Hepatocyte (in vitro differentiated cells): ENCODE measurements around the gene ZBED4.

ENCODE experiments used
- EZH2phosphoT487 ChIP-seq: fragments of 200-600 bp; sonication (generic); IDR thresholded peaks from one replicate; pipeline ENCODE4 v1.6.1; 2018; ENCODE audit warnings: antibody characterized with exemption, mild to moderate bottlenecking, low read depth, moderate library complexity; ENCODE audit not compliant: unreplicated experiment, severe bottlenecking
- TF ChIP-seq, protein P1 (sequence below): fragments of 200-600 bp; sonication (generic); IDR thresholded peaks from 2 replicates; pipeline ENCODE4 v1.5.1; 2016; ENCODE audit warnings: antibody characterized with exemption, mild to moderate bottlenecking; ENCODE audit not compliant: poor library complexity

DNA sequence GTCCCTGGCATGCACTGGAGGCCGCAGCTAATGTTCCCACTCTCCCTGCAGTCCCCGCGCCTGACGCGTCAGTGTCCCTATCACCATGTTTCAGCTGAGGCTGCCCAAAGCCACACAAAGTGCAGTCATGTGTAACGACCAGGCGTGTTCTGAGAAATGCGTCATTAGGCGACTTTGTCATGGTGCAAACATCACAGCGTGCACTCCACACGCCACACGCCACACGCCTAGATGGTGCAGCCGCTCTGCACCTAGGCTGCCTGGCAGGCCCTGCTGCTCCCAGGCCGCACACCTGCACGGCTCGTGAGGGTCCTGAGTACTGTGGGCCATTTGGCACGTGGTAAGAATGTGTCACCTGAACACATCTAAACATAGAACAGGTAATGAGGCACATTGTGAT, 67.2 kb downstream of the ZBED4 start:
- TF ChIP-seq, protein P1, sequence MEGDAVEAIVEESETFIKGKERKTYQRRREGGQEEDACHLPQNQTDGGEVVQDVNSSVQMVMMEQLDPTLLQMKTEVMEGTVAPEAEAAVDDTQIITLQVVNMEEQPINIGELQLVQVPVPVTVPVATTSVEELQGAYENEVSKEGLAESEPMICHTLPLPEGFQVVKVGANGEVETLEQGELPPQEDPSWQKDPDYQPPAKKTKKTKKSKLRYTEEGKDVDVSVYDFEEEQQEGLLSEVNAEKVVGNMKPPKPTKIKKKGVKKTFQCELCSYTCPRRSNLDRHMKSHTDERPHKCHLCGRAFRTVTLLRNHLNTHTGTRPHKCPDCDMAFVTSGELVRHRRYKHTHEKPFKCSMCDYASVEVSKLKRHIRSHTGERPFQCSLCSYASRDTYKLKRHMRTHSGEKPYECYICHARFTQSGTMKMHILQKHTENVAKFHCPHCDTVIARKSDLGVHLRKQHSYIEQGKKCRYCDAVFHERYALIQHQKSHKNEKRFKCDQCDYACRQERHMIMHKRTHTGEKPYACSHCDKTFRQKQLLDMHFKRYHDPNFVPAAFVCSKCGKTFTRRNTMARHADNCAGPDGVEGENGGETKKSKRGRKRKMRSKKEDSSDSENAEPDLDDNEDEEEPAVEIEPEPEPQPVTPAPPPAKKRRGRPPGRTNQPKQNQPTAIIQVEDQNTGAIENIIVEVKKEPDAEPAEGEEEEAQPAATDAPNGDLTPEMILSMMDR = no peak
- TF ChIP-seq EZH2phosphoT487 = no peak
